ENCODE results near the gene TCOF1.

GRCh38 chr5:150429410-150429873 lies 71.9 kb downstream of the TCOF1 start:
- TF ChIP-seq POLR2A (IDR thresholded peaks at IDR 0.05) = no peak
- TF ChIP-seq, protein P1, sequence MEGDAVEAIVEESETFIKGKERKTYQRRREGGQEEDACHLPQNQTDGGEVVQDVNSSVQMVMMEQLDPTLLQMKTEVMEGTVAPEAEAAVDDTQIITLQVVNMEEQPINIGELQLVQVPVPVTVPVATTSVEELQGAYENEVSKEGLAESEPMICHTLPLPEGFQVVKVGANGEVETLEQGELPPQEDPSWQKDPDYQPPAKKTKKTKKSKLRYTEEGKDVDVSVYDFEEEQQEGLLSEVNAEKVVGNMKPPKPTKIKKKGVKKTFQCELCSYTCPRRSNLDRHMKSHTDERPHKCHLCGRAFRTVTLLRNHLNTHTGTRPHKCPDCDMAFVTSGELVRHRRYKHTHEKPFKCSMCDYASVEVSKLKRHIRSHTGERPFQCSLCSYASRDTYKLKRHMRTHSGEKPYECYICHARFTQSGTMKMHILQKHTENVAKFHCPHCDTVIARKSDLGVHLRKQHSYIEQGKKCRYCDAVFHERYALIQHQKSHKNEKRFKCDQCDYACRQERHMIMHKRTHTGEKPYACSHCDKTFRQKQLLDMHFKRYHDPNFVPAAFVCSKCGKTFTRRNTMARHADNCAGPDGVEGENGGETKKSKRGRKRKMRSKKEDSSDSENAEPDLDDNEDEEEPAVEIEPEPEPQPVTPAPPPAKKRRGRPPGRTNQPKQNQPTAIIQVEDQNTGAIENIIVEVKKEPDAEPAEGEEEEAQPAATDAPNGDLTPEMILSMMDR (IDR thresholded peaks at IDR 0.05) = no peak

Data from tibial nerve (tissue), 3 donors.